Ramos (cell line): ENCODE results near the gene PSMD11.

Experiments
- in situ Hi-C: fragments of 300-500 bp; cut with MboI; formaldehyde crosslinking; loops from one replicate; pipeline ENCODE4 v1.14.3; 2022; ENCODE audit warnings: low sequenced_read_pairs; ENCODE audit not compliant: unreplicated experiment

The PSMD11 gene

GRCh38 chr17:32487473-32488176, 43.3 kb downstream of the PSMD11 start:
- in situ Hi-C loops: no loop called here

GRCh38 chr17:32488177-32488542, 43.9 kb downstream of the PSMD11 start:
- in situ Hi-C loops: no loop called here

GRCh38 chr17:32488604-32489180, 44.4 kb downstream of the PSMD11 start:
- in situ Hi-C loops: no loop called here

- in situ Hi-C loops: no loop called here
These were observed 45.2 kb downstream of the PSMD11 start for GRCh38 chr17:32489320-32490100.

GRCh38 chr17:32490101-32490482, 45.8 kb downstream of the PSMD11 start:
- in situ Hi-C loops: no loop called here

GRCh38 chr17:32491371-32492263, 47.3 kb downstream of the PSMD11 start:
- in situ Hi-C loops: no loop called here

- in situ Hi-C loops: no loop called here
These were observed 47.9 kb downstream of the PSMD11 start for GRCh38 chr17:32492264-32492589.

- in situ Hi-C loops: no loop called here
These were observed 48.5 kb downstream of the PSMD11 start for GRCh38 chr17:32492648-32493289.

- in situ Hi-C loops: no loop called here
These were observed 49.3 kb downstream of the PSMD11 start for GRCh38 chr17:32493571-32493970.

- in situ Hi-C loops: no loop called here
These were observed 49.7 kb downstream of the PSMD11 start for GRCh38 chr17:32493976-32494513.

GRCh38 chr17:32494621-32495358, 50.5 kb downstream of the PSMD11 start:
- in situ Hi-C loops: no loop called here

- in situ Hi-C loops: no loop called here
These were observed 51.3 kb downstream of the PSMD11 start for GRCh38 chr17:32495359-32496231.

- in situ Hi-C loops: no loop called here
These were observed 52.2 kb downstream of the PSMD11 start for GRCh38 chr17:32496395-32497073.

GRCh38 chr17:32497431-32498205, 53.3 kb downstream of the PSMD11 start:
- in situ Hi-C loops: no loop called here

GRCh38 chr17:32498391-32498790, 54.1 kb downstream of the PSMD11 start:
- in situ Hi-C loops: no loop called here

- in situ Hi-C loops: no loop called here
These were observed 57.7 kb downstream of the PSMD11 start for GRCh38 chr17:32502013-32502412.

GRCh38 chr17:32502710-32503109, 58.4 kb downstream of the PSMD11 start:
- in situ Hi-C loops: no loop called here
